HG02943 (cell line): ENCODE results near the gene SYT6.
"Not testable (repeated sequence)": the region's sequence is repeated elsewhere in the genome, so short reads cannot be mapped to it uniquely, and the experiment has no call there.

Experiments
- ATAC-seq: cut with Tn5 transposase; IDR thresholded peaks from one replicate; pipeline ENCODE4 v1.9.1; 2021; ENCODE audit warnings: mild to moderate bottlenecking, low read depth, moderate library complexity; ENCODE audit not compliant: unreplicated experiment

The SYT6 gene

GRCh38 chr1:114078116-114078515 is 75.6 kb downstream of the SYT6 start:
- ATAC-seq, result no peak

GRCh38 chr1:114077188-114077587 is 76.5 kb downstream of the SYT6 start:
- no peak for ATAC-seq

GRCh38 chr1:114076308-114076707 is 77.4 kb downstream of the SYT6 start:
- ATAC-seq, result no peak

- ATAC-seq, result no peak
These were observed 78.0 kb downstream of the SYT6 start for GRCh38 chr1:114075546-114076242.

GRCh38 chr1:114075105-114075504 is 78.6 kb downstream of the SYT6 start:
- ATAC-seq, result no peak

- ATAC-seq, result no peak
These were observed 81.4 kb downstream of the SYT6 start for GRCh38 chr1:114072246-114072645.

GRCh38 chr1:114069762-114070161 is 83.9 kb downstream of the SYT6 start:
- not testable (repeated sequence) for ATAC-seq

GRCh38 chr1:114068684-114069083 is 85.0 kb downstream of the SYT6 start:
- not testable (repeated sequence) for ATAC-seq

GRCh38 chr1:114065671-114066070 is 88.0 kb downstream of the SYT6 start:
- not testable (repeated sequence) for ATAC-seq

- ATAC-seq, result no peak
These were observed 90.1 kb downstream of the SYT6 start for GRCh38 chr1:114063544-114063943.

- no peak for ATAC-seq
These were observed 91.1 kb downstream of the SYT6 start for GRCh38 chr1:114062477-114063099.

- ATAC-seq, result no peak
These were observed 92.4 kb downstream of the SYT6 start for GRCh38 chr1:114061121-114061830.

GRCh38 chr1:114058236-114058635 is 95.4 kb downstream of the SYT6 start:
- ATAC-seq, result not testable (repeated sequence)

- ATAC-seq, result no peak
These were observed 99.5 kb downstream of the SYT6 start for GRCh38 chr1:114054148-114054547.

GRCh38 chr1:114048232-114048631 is 105.4 kb downstream of the SYT6 start:
- no peak for ATAC-seq

GRCh38 chr1:114043548-114043947 is 110.1 kb downstream of the SYT6 start:
- no peak for ATAC-seq

GRCh38 chr1:114043054-114043453 is 110.6 kb downstream of the SYT6 start:
- ATAC-seq, result no peak

GRCh38 chr1:114040273-114041015 is 113.2 kb downstream of the SYT6 start:
- ATAC-seq, result no peak
